Omental fat pad (tissue), 4 donors: ENCODE results near the gene KIF3A. TPM values are rescaled to one million over a fixed set of nuclear protein-coding genes. Genes with fewer than 3 reads are reported as not detected.

Experiments
- ATAC-seq: fragments of 150-250 bp; one replicate; pipeline ENCODE4 v1.9.1; 2016; ENCODE audit warnings: mild to moderate bottlenecking, moderate library complexity; ENCODE audit not compliant: low FRiP score
- DNase-seq: peaks from one replicate; pipeline ENCODE4 v3.0.0-alpha.2; 2019; ENCODE audit warnings: low spot score
- CTCF ChIP-seq, 3 donors: fragments of 450-650 bp; IDR thresholded peaks; one replicate each; pipeline ENCODE4 v1.5.1; 2016 to 2017; ENCODE audit warnings: antibody characterized with exemption in 3 of 3, mild to moderate bottlenecking in 3 of 3, moderate library complexity in 2 of 3
- total RNA-seq, 4 donors: library from RNA; depleted of rRNA; stranded (reverse); fragments of >200 nt; gene quantifications; one replicate each; pipeline ENCODE4 v1.1.0, GENCODE V29; 2016

Gene KIF3A
- total RNA-seq, 4 donors from 2014 or later, result 4.4 to 10.4 (median 5.9) TPM

- no peak for TF ChIP-seq CTCF (IDR thresholded peaks at IDR 0.05)
- no peak for DNase-seq
- no peak for ATAC-seq
These were observed 23.4 kb upstream of the KIF3A start for GRCh38 chr5:132760601-132761317.

DNA sequence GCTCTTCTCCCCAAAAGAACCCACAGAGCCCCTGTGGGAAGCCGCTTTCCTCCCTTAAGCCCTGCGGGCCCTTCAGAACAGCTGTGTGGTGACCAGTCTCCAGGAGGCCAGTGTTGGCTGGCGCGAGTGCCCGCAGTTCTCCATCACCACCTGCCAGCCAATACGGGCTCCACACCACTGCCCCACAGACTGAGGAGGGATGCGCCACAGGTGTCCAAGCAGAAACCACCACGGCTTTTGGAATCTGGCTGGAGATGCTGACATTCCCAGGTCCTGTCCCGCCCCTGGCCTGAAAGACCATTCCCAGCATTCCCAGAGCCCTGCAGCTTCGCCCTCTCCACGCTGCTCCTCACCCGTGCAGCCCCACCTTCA lies 22.7 kb upstream of the KIF3A start:
- no peak for ATAC-seq
- TF ChIP-seq CTCF (IDR thresholded peaks at IDR 0.05), result no peak
- DNase-seq, result no peak

- no peak for TF ChIP-seq CTCF (IDR thresholded peaks at IDR 0.05)
- ATAC-seq (no peak), DNase-seq (no peak)
These were observed 22.0 kb upstream of the KIF3A start for GRCh38 chr5:132759114-132760048.

GRCh38 chr5:132758451-132758850 lies 21.1 kb upstream of the KIF3A start:
- no peak for TF ChIP-seq CTCF (IDR thresholded peaks at IDR 0.05)
- DNase-seq, result no peak
- no peak for ATAC-seq

DNA sequence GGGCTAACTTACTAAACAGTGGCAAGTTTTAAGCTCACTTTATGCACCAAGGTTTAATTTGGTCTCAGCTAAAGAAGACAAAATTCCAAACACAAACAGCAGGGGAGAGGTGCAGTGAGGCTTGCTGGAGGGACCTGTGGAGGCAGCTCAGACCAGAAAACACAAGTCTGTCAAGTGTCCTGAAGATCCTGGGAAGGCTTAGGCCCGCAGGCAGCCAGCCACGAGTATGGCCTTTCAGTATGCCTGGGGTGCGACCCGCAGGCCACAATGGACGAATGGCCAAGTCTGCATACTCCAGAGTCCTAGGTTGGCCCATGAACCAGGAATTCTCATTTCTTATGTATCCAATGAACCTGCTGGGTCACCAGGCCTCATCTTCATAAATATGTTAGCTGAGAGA lies 19.2 kb upstream of the KIF3A start:
- ATAC-seq (no peak), DNase-seq (no peak)
- no peak for TF ChIP-seq CTCF (IDR thresholded peaks at IDR 0.05)

DNA sequence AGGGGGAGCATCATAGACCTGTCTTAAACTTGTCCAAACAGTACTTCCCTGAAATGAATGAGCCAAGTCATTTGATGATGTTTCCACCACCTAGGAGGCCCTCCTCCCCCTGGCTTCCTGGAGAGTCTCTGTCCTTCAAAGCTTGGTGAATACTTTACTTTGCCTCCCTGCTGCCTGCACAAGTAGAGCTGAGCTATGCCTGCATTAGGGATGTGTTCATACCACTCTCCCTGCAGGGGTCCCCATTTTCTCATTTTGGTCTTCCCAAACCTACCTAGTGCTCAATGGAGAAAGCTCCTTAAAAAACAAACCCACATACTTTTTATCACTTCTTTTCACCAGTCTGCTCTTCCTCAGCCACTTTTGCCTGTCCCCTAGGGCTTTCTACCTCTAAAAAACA lies 17.6 kb upstream of the KIF3A start:
- TF ChIP-seq CTCF (IDR thresholded peaks at IDR 0.05), result no peak
- no peak for ATAC-seq
- DNase-seq, result no peak
